K562 (cell line): ENCODE measurements around the gene IFITM2. TPM values are rescaled to one million over a fixed set of nuclear protein-coding genes. Genes with fewer than 3 reads are reported as not detected.

Experiments used
- BCOR ChIP-seq: fragments of 450-650 bp; IDR thresholded peaks from 2 replicates; pipeline ENCODE4 v1.6.1; 2016
- BHLHE40 ChIP-seq: IDR thresholded peaks from 2 replicates; pipeline ENCODE4 v1.6.1; 2011; ENCODE audit warnings: low read length, improper control_type of control experiment
- BRD4 ChIP-seq: fragments of 200-600 bp; sonication (generic); IDR thresholded peaks from 2 replicates; pipeline ENCODE4 v1.6.1; 2017; ENCODE audit warnings: inconsistent platforms
- CTBP1 ChIP-seq: fragments of 450-650 bp; IDR thresholded peaks from 2 replicates; pipeline ENCODE4 v1.6.1; 2016; ENCODE audit warnings: borderline replicate concordance
- ELK3 ChIP-seq: fragments of 450-650 bp; formaldehyde crosslinking; IDR thresholded peaks from 2 replicates; pipeline ENCODE4 v1.4.0; 2020; ENCODE audit warnings: mild to moderate bottlenecking
- ETV6 ChIP-seq, 3 experiments: fragments of 150-350 bp in 1 of 3; sonication (generic) in 1 of 3; formaldehyde crosslinking in 1 of 3; IDR thresholded peaks; 2 replicates each; pipeline versions ENCODE4 v1.6.1 to v1.8.0; 2014 to 2022; ENCODE audit warnings: borderline replicate concordance in 2 of 3, low read depth in 2 of 3, antibody characterized with exemption in 1 of 3, low read length in 1 of 3, mild to moderate bottlenecking in 1 of 3, missing genetic modification reagents in 1 of 3
- JUND ChIP-seq, 2 experiments: IDR thresholded peaks; 2 replicates in 1 of 2; 3 replicates in 1 of 2; pipeline ENCODE4 v1.6.1; 2011; ENCODE audit warnings: borderline replicate concordance in 2 of 2, low read depth in 2 of 2, low read length in 2 of 2, improper control_type of control experiment in 1 of 2, missing biosample characterization in 1 of 2, missing genetic modification characterization in 1 of 2, missing genetic modification reagents in 1 of 2
- NRF1 ChIP-seq, 2 experiments: fragments of 450-650 bp; IDR thresholded peaks in 1 of 2; conservative IDR thresholded peaks in 1 of 2; 2 replicates each; pipeline ENCODE4 v1.6.1; 2014; ENCODE audit warnings: mild to moderate bottlenecking in 2 of 2
- OTX1 ChIP-seq: fragments of 450-650 bp; formaldehyde crosslinking; IDR thresholded peaks from 2 replicates; pipeline ENCODE4 v1.4.0; 2022; ENCODE audit warnings: mild to moderate bottlenecking
- POLR2A ChIP-seq: fragments of 450-650 bp; conservative IDR thresholded peaks from 2 replicates; pipeline ENCODE4 v1.6.1; 2016
- PPARD ChIP-seq: fragments of 250-450 bp; sonication (Bioruptor Pico); IDR thresholded peaks from 2 replicates; pipeline ENCODE4 v1.8.0; 2022; ENCODE audit warnings: inconsistent platforms, mild to moderate bottlenecking, moderate library complexity
- RB1 ChIP-seq: fragments of 450-650 bp; IDR thresholded peaks from 2 replicates; pipeline ENCODE4 v1.6.1; 2017; ENCODE audit warnings: low read depth, mild to moderate bottlenecking
- RREB1 ChIP-seq: fragments of 250-450 bp; sonication (Bioruptor Pico); IDR thresholded peaks from 2 replicates; pipeline ENCODE4 v1.4.0; 2020
- SRSF1 ChIP-seq: fragments of 200-400 bp; formaldehyde crosslinking; IDR thresholded peaks from 2 replicates; pipeline ENCODE4 v1.6.1; 2017; ENCODE audit warnings: mild to moderate bottlenecking, low read depth, low read length, moderate library complexity
- TBL1XR1 ChIP-seq, 2 experiments: IDR thresholded peaks; 2 replicates each; pipeline ENCODE4 v1.6.1; 2012; ENCODE audit warnings: improper control_type of control experiment in 2 of 2, low read length in 2 of 2, mild to moderate bottlenecking in 1 of 2
- TCF15 ChIP-seq: fragments of 250-450 bp; sonication (Bioruptor Pico); IDR thresholded peaks from 2 replicates; pipeline ENCODE4 v1.8.0; 2022; ENCODE audit warnings: moderate library complexity, mild to moderate bottlenecking, inconsistent platforms
- TOE1 ChIP-seq, 2 experiments: fragments of 450-650 bp in 1 of 2; sonication (generic) in 1 of 2; formaldehyde crosslinking in 1 of 2; IDR thresholded peaks; 2 replicates each; pipeline versions ENCODE4 v1.7.1 to v1.8.0; 2016 to 2022; ENCODE audit warnings: borderline replicate concordance in 2 of 2, mild to moderate bottlenecking in 2 of 2, antibody characterized with exemption in 1 of 2, inconsistent platforms in 1 of 2, low read depth in 1 of 2, missing genetic modification reagents in 1 of 2, moderate library complexity in 1 of 2
- ZNF3 ChIP-seq: fragments of 250-450 bp; sonication (Bioruptor Pico); IDR thresholded peaks from 2 replicates; pipeline ENCODE4 v1.5.0; 2021; ENCODE audit warnings: mild to moderate bottlenecking, moderate library complexity
- polyA plus RNA-seq, 8 experiments: library from polyadenylated mRNA; depleted of rRNA in 4 of 8; stranded (reverse) in 5 of 8; unstranded in 3 of 8; fragments of >200 nt; fragmentation: Nextera tagmentation in 2 of 8; fragmentation: Illumina TruSeq in 1 of 8; extraction: Ambion mirVana in 2 of 8; extraction: Trizol in 1 of 8; gene quantifications; 2 replicates each; pipeline versions ENCODE4 v1.2.1 to v1.2.3, GENCODE V29; 2011 to 2014; ENCODE audit warnings: inconsistent platforms in 1 of 8, missing spikeins in 1 of 8
- total RNA-seq, 7 experiments: library from RNA; depleted of rRNA in 6 of 7; stranded (reverse); fragments of >200 nt in 6 of 7; fragmentation: Illumina TruSeq in 2 of 7; extraction: Trizol in 2 of 7; gene quantifications; 2 replicates each; pipeline versions ENCODE4 v1.2.1 to v1.2.3, GENCODE V29; 2011 to 2021; ENCODE audit warnings: low replicate concordance in 1 of 7

Gene IFITM2
- total and polyA plus RNA-seq, 9 of the 15 experiments (the other 6 are each of a cell fraction or from before 2014, with no cell fraction given): 52.8 to 4,872 (median 356) TPM

- TF ChIP-seq RREB1 (CRISPR knock-in tag): peak; percentile 62; the same call in 1 of the 2 replicates
- no peak for TF ChIP-seq ETV6 (IDR thresholded peaks at IDR 0.05; ENCODE audit: borderline replicate concordance in 1 of 2, low read depth in 2 of 2, low read length in 1 of 2)
- TF ChIP-seq ETV6 (CRISPR knock-in tag; IDR thresholded peaks at IDR 0.05; ENCODE audit: borderline replicate concordance): no peak
- TF ChIP-seq BCOR: peak; percentile 57
- 0 out of 4 replicates have a peak, but pooled peaks of 1 of the 2 experiments have one; percentile 30 for TF ChIP-seq TBL1XR1 (IDR thresholded peaks at IDR 0.05; ENCODE audit: low read length in 2 of 2)
- no peak for TF ChIP-seq RB1
- 0 out of 2 replicates have a peak, but pooled peaks have one; percentile 47 for TF ChIP-seq TOE1 (IDR thresholded peaks at IDR 0.05; ENCODE audit: borderline replicate concordance)
- TF ChIP-seq TOE1 (CRISPR knock-in tag; IDR thresholded peaks at IDR 0.05; ENCODE audit: borderline replicate concordance, low read depth): no peak
- TF ChIP-seq NRF1 (conservative IDR thresholded peaks at IDR 0.05 in 1 of 2, IDR thresholded peaks at IDR 0.05 in 1 of 2): peak; percentile 45 to 56; a peak in 3 of 4 replicates
- TF ChIP-seq BHLHE40: peak; percentile 50; the same call in 1 of the 2 replicates
- peak; percentile 57 for TF ChIP-seq POLR2A
- TF ChIP-seq CTBP1: peak; percentile 55; the same call in 1 of the 2 replicates
- TF ChIP-seq ZNF3 (CRISPR knock-in tag): no peak
- TF ChIP-seq JUND (IDR thresholded peaks at IDR 0.05; ENCODE audit: borderline replicate concordance, low read depth, low read length): peak; percentile 34
- TF ChIP-seq JUND (tag; IDR thresholded peaks at IDR 0.05; ENCODE audit: borderline replicate concordance, low read depth, low read length): peak; percentile 50; the same call in 1 of the 3 replicates
- TF ChIP-seq ELK3 (CRISPR knock-in tag): no peak
- TF ChIP-seq SRSF1: no peak
- 0 out of 2 replicates have a peak, but pooled peaks have one; percentile 38 for TF ChIP-seq TCF15 (CRISPR knock-in tag)
- TF ChIP-seq PPARD (CRISPR knock-in tag): no peak
- TF ChIP-seq OTX1 (CRISPR knock-in tag): peak; percentile 43; the same call in 1 of the 2 replicates
- TF ChIP-seq BRD4: no peak
Observed at GRCh38 chr11:350723-351255, 43.2 kb downstream of the IFITM2 start (continued).
